Measurements from ENCODE around the gene STXBP5.

STXBP5 gene

GRCh38 chr6:147212622-147213021 is 8.4 kb downstream of the STXBP5 start:
- no peak for DNase-seq

GRCh38 chr6:147213772-147214171 is 9.6 kb downstream of the STXBP5 start:
- DNase-seq = no peak

GRCh38 chr6:147214248-147215227 is 10.3 kb downstream of the STXBP5 start:
- no peak for DNase-seq

- DNase-seq = no peak
These were observed 12.7 kb downstream of the STXBP5 start for GRCh38 chr6:147216915-147217314.

GRCh38 chr6:147217840-147218404 is 13.7 kb downstream of the STXBP5 start:
- DNase-seq = no peak

- no peak for DNase-seq
These were observed 14.6 kb downstream of the STXBP5 start for GRCh38 chr6:147218797-147219196.

GRCh38 chr6:147219463-147219862 is 15.2 kb downstream of the STXBP5 start:
- no peak for DNase-seq

- no peak for DNase-seq
These were observed 16.1 kb downstream of the STXBP5 start for GRCh38 chr6:147220345-147220744.

- DNase-seq = no peak
These were observed 17.5 kb downstream of the STXBP5 start for GRCh38 chr6:147221739-147222138.

GRCh38 chr6:147222160-147222838 is 18.1 kb downstream of the STXBP5 start:
- no peak for DNase-seq

- DNase-seq = no peak
These were observed 19.5 kb downstream of the STXBP5 start for GRCh38 chr6:147223736-147224135.

- DNase-seq = no peak
These were observed 22.0 kb downstream of the STXBP5 start for GRCh38 chr6:147226163-147226724.

- DNase-seq = no peak
These were observed 22.7 kb downstream of the STXBP5 start for GRCh38 chr6:147226877-147227276.

GRCh38 chr6:147227770-147228320 is 23.6 kb downstream of the STXBP5 start:
- DNase-seq = no peak

GRCh38 chr6:147231589-147231988 is 27.4 kb downstream of the STXBP5 start:
- no peak for DNase-seq

GRCh38 chr6:147234685-147235084 is 30.5 kb downstream of the STXBP5 start:
- DNase-seq = no peak

- DNase-seq = no peak
These were observed 33.9 kb downstream of the STXBP5 start for GRCh38 chr6:147238164-147238563.

GRCh38 chr6:147238906-147239305 is 34.7 kb downstream of the STXBP5 start:
- DNase-seq = no peak

GRCh38 chr6:147244832-147245231 is 40.6 kb downstream of the STXBP5 start:
- no peak for DNase-seq

- DNase-seq = no peak
These were observed 41.5 kb downstream of the STXBP5 start for GRCh38 chr6:147245693-147246092.

GRCh38 chr6:147246853-147247635 is 42.8 kb downstream of the STXBP5 start:
- no peak for DNase-seq

- no peak for DNase-seq
These were observed 44.6 kb downstream of the STXBP5 start for GRCh38 chr6:147248859-147249258.

All from stimulated activated CD4-positive, alpha-beta T cell treated with anti-CD3 and anti-CD28 coated beads, Interleukin-2, amount 100 ng/mL, for 48 hours (primary cell).